ENCODE measurements around the gene ZXDC. TPM values are rescaled to one million over a fixed set of nuclear protein-coding genes. Genes with fewer than 3 reads are reported as not detected.

The ZXDC gene
- total RNA-seq, 2 donors from 2014 or later: 53.5 to 55.0 TPM

GRCh38 chr3:126478581-126479310, 3.1 kb upstream of the ZXDC start:
- Histone ChIP-seq H3K27ac (no peak overlapping the region), H3K4me3 (no peak overlapping the region), H3K9me3 (no peaks in the 10 kb centered on the region), H3K27me3 (replicated peaks; ENCODE audit: insufficient read depth) (no peaks in the 10 kb centered on the region), H3K4me1 (ENCODE audit: control insufficient read depth in 1 of 2, low read depth in 2 of 2) (peaks cover 14 to 25% of the 10 kb centered on the region in 2 donors), H3K36me3 (no peaks in the 10 kb centered on the region)
- TF ChIP-seq CTCF (IDR thresholded peaks at IDR 0.05): no peak
- DNase-seq (ENCODE audit: low spot score) (no peak), ATAC-seq (ENCODE audit: insufficient number of reproducible peaks, low FRiP score, low read depth) (no peak)

- no peak overlapping the region for H3K4me3 ChIP-seq
- no peak for ATAC-seq (ENCODE audit: insufficient number of reproducible peaks, low FRiP score, low read depth)
Measured at GRCh38 chr3:126477061-126477380, 1.3 kb upstream of the ZXDC start.

GRCh38 chr3:126476166-126477060, 722 bp upstream of the ZXDC start:
- DNase-seq (ENCODE audit: low spot score) (no peak), ATAC-seq (ENCODE audit: insufficient number of reproducible peaks, low FRiP score, low read depth) (no peak)
- TF ChIP-seq CTCF (IDR thresholded peaks at IDR 0.05): no peak
- no peaks in the 10 kb centered on the region for H3K27me3 ChIP-seq (replicated peaks; ENCODE audit: insufficient read depth)
- no peaks in the 10 kb centered on the region for H3K36me3 ChIP-seq
- no peaks in the 10 kb centered on the region for H3K9me3 ChIP-seq
- peak overlapping the region; percentile 86 to 96 for H3K27ac ChIP-seq
- peak overlapping the region; percentile 87 for H3K4me3 ChIP-seq
- H3K4me1 ChIP-seq (ENCODE audit: control insufficient read depth in 1 of 2, low read depth in 2 of 2): peaks cover 35 to 47% of the 10 kb centered on the region in 2 donors

More at GRCh38 chr3:126477061-126477380, 1.3 kb upstream of the ZXDC start:
- Histone ChIP-seq H3K27ac (peak overlapping the region in 1 of 2 donors; percentile 37), H3K27me3 (replicated peaks; ENCODE audit: insufficient read depth) (no peaks in the 10 kb centered on the region), H3K36me3 (no peaks in the 10 kb centered on the region), H3K9me3 (no peaks in the 10 kb centered on the region), H3K4me1 (ENCODE audit: control insufficient read depth in 1 of 2, low read depth in 2 of 2) (peaks cover 31 to 41% of the 10 kb centered on the region in 2 donors)
- DNase-seq (ENCODE audit: low spot score): no peak
- TF ChIP-seq CTCF (IDR thresholded peaks at IDR 0.05): no peak

DNA sequence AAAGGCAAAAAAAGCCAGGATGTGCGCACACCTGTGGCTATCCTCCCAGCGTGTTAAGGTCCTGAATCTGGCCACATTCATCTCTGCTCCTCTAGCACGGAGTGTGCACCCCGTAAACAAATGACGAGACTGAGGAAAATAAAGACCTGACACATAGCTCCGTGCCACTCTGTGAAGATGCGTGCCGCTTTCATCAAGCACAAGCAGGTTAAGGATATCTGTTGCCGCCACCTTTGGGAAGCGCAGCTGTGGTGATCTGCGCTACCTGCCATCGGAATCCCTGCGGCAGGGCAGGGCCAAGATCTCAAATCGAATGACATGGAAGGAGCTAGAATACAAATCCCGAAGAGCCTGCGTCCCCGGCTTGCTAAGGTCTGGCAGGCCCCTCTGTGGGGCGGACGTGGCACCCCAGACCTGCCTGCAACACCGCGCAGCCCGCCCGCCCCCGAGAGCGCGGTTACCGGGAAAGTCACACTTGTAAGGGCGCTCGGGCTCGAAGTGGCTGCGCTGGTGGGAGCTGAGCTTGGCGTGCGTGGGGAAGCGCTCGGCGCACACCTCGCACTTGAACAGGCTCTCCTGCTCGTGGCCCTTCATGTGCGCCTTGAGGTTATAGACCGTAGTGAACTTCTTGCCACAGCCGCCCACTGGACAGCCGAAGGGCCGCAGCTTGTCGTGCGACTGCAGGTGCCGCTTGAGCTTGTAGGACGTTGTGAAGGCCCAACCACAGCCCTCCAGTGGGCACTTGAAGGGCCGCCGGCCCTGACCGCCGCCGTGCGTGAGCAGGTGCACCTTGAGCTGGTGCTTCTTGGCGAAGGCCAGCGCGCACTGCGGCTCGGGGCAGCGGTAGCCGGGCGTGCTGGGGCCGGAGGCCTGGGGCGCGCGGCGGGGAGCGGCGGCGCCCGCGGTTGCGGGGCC, 936 bp downstream of the ZXDC start:
- H3K4me3 ChIP-seq: peak overlapping the region; percentile 87
- ATAC-seq (ENCODE audit: insufficient number of reproducible peaks, low FRiP score, low read depth) (no peak), DNase-seq (ENCODE audit: low spot score) (no peak)
- no peaks in the 10 kb centered on the region for H3K9me3 ChIP-seq
- H3K36me3 ChIP-seq: peaks cover 10% of the 10 kb centered on the region
- H3K4me1 ChIP-seq (ENCODE audit: control insufficient read depth in 1 of 2, low read depth in 2 of 2): peaks cover 35 to 42% of the 10 kb centered on the region in 2 donors
- H3K27ac ChIP-seq: peak overlapping the region; percentile 85
- no peaks in the 10 kb centered on the region for H3K27me3 ChIP-seq (replicated peaks; ENCODE audit: insufficient read depth)
- TF ChIP-seq CTCF (IDR thresholded peaks at IDR 0.05): no peak

All from thoracic aorta (tissue), 2 donors.